AG04450 (cell line): ENCODE measurements around the gene TBCEL. TPM values are rescaled to one million over a fixed set of nuclear protein-coding genes. Genes with fewer than 3 reads are reported as not detected.

ENCODE experiments used
- CTCF ChIA-PET: fragments of 300-600, 350-600 bp; formaldehyde crosslinking; extraction: SDS; loops from one replicate; lab custom pipeline; 2022; ENCODE audit warnings: antibody characterized with exemption, inconsistent platforms; lab: Charles Lee
- POLR2A ChIA-PET: fragments of 350-600 bp; formaldehyde crosslinking; extraction: SDS; loops from one replicate; lab custom pipeline; 2021; ENCODE audit warnings: antibody characterized with exemption, inconsistent platforms; lab: Yijun Ruan, JAX
- DNase-seq: peaks from one replicate; pipeline ENCODE4 v3.0.0-alpha.2; 2011; ENCODE audit warnings: low read depth, low spot score
- H3K27ac ChIP-seq: one replicate; pipeline ENCODE4 v1.5.1; 2012; ENCODE audit warnings: low read depth, low read length, control low read depth
- H3K27me3 ChIP-seq: one replicate; pipeline ENCODE4 v1.6.0; 2012; ENCODE audit warnings: low read length; ENCODE audit not compliant: control insufficient read depth, insufficient read depth
- H3K4me3 ChIP-seq: 2 replicates; pipeline ENCODE4 v1.5.1; 2011; ENCODE audit warnings: mild to moderate bottlenecking, low read depth, low read length, control low read depth
- H3K9me3 ChIP-seq: 2 replicates; pipeline ENCODE4 v1.5.1; 2012; ENCODE audit warnings: low read length; ENCODE audit not compliant: control insufficient read depth, insufficient read depth
- CTCF ChIP-seq: IDR thresholded peaks from 2 replicates; pipeline ENCODE4 v1.5.1; 2011; ENCODE audit warnings: low read depth, low read length, control low read depth, inconsistent platforms
- polyA plus RNA-seq: library from polyadenylated mRNA; depleted of rRNA; stranded (reverse); fragments of >200 nt; gene quantifications from 2 replicates; pipeline ENCODE4 v1.2.3, GENCODE V29; 2011

Gene TBCEL
- polyA plus RNA-seq, 1 experiment, result 19.3 TPM

GRCh38 chr11:120994091-120994859 is 29.6 kb upstream of the TBCEL start:
- peaks cover 6% of the 10 kb centered on the region for H3K27me3 ChIP-seq
- no peak for DNase-seq
- CTCF ChIA-PET, result no interaction called here
- H3K4me3 ChIP-seq, result no peak overlapping the region
- TF ChIP-seq CTCF, result no peak
- H3K9me3 ChIP-seq, result no peaks in the 10 kb centered on the region
- no peak overlapping the region for H3K27ac ChIP-seq
- POLR2A ChIA-PET, result no interaction called here

- ChIA-PET POLR2A (no interaction called here), CTCF (no interaction called here)
- no peak for DNase-seq
- Histone ChIP-seq H3K4me3 (no peak overlapping the region), H3K27ac (no peak overlapping the region), H3K9me3 (no peaks in the 10 kb centered on the region), H3K27me3 (no peaks in the 10 kb centered on the region)
- no peak for TF ChIP-seq CTCF
Measured at GRCh38 chr11:120995184-120995583, 28.7 kb upstream of the TBCEL start.

- Histone ChIP-seq H3K9me3 (no peaks in the 10 kb centered on the region), H3K27ac (no peak overlapping the region), H3K27me3 (no peaks in the 10 kb centered on the region), H3K4me3 (no peak overlapping the region)
- no peak for TF ChIP-seq CTCF
- DNase-seq, result no peak
- CTCF ChIA-PET, result interaction anchor here (1.2 kb wide), 1 partner anchor 312 kb away, joined by 4 read pairs; no protein-coding TSS in a partner anchor
- POLR2A ChIA-PET, result no interaction called here
Measured at GRCh38 chr11:120996973-120997372, 26.9 kb upstream of the TBCEL start.

- no peak for DNase-seq
- CTCF ChIA-PET, result interaction anchor here (0.5 kb wide), 1 partner anchor 85 kb away, joined by 4 read pairs; no protein-coding TSS in a partner anchor
- Histone ChIP-seq H3K27ac (no peak overlapping the region), H3K4me3 (no peak overlapping the region), H3K9me3 (no peaks in the 10 kb centered on the region), H3K27me3 (no peaks in the 10 kb centered on the region)
- no peak for TF ChIP-seq CTCF
- POLR2A ChIA-PET, result no interaction called here
Measured at GRCh38 chr11:120998581-120998980, 25.3 kb upstream of the TBCEL start.

GRCh38 chr11:121004206-121004840 is 19.6 kb upstream of the TBCEL start:
- Histone ChIP-seq H3K9me3 (no peaks in the 10 kb centered on the region), H3K4me3 (no peak overlapping the region), H3K27ac (no peak overlapping the region), H3K27me3 (no peaks in the 10 kb centered on the region)
- ChIA-PET POLR2A (no interaction called here), CTCF (no interaction called here)
- DNase-seq, result no peak
- no peak for TF ChIP-seq CTCF
